ENCODE measurements around the gene SGTA.

SGTA gene

DNA sequence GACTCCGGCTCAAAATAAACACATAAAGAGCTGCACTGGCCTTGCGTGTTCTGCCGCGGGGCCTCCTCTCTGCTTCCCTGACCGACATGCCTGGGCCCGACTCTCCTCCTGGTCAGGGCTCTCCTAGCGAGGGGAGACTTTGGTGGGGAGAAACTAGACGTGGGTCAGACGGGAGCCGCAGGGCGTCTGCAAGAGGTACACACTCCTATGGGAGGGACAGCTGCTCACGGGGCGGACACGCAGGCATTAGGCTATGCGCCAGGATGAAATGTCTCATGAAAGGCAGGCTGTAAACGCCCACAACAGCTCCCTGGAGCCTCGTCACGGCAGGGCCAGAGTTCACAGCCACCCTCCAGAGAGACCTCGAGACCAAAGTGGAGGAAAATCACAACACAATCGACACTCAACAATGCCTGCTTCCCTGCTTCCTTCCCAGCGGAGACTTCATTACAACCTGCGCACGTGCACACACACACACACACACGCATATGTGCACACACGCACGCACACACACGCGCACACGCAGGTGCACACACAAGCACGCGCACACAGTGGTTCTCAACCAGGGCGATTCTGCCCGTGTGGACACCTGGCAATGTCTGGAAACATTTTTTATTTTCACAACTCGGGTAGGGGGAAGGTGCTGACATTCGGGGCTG, 49.0 kb downstream of the SGTA start:
- Histone ChIP-seq H3K36me3 (ENCODE audit: insufficient read depth, low read length) (peaks cover 18% of the 10 kb centered on the region), H3K4me3 (ENCODE audit: low read depth in 1 of 2, low read length in 2 of 2) (no peak overlapping the region), H3K9ac (ENCODE audit: low read length) (no peak overlapping the region), H3K4me1 (ENCODE audit: insufficient read depth, low read length) (peaks cover 7% of the 10 kb centered on the region), H3K9me3 (ENCODE audit: low read length) (no peaks in the 10 kb centered on the region), H3K27me3 (ENCODE audit: control insufficient read depth in 1 of 2, insufficient read depth in 2 of 2, low read length in 2 of 2) (no peaks in the 10 kb centered on the region), H3K27ac (ENCODE audit: low read depth, low read length) (no peak overlapping the region)

DNA sequence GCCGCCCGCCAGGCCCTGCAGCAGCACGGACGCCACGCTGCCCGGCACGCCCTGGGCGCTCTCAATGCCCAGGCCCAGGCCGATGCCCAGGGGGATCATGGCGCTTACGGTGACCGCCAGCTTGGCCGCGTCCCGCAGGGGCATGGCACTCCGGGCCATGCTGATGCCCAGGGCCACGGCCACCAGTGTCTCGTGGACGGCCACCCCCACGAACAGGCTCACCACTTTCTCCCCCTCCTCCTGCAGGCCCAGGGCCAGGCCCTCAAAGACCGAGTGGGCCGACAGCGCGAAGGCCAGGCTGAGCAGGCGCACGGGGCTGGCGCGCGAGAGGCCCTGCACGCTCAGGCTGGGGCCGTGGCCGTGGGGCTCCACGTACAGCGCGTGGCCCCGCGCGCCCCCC, 50.2 kb downstream of the SGTA start:
- peaks cover 0 to 4% of the 10 kb centered on the region in 2 donors for H3K27me3 ChIP-seq (ENCODE audit: control insufficient read depth in 1 of 2, insufficient read depth in 2 of 2, low read length in 2 of 2)
- peaks cover 18% of the 10 kb centered on the region for H3K36me3 ChIP-seq (ENCODE audit: insufficient read depth, low read length)
- H3K27ac ChIP-seq (ENCODE audit: low read depth, low read length), result no peak overlapping the region
- no peak overlapping the region for H3K9ac ChIP-seq (ENCODE audit: low read length)
- no peaks in the 10 kb centered on the region for H3K4me1 ChIP-seq (ENCODE audit: insufficient read depth, low read length)
- no peak overlapping the region for H3K4me3 ChIP-seq (ENCODE audit: low read depth in 1 of 2, low read length in 2 of 2)
- H3K9me3 ChIP-seq (ENCODE audit: low read length), result no peaks in the 10 kb centered on the region

DNA sequence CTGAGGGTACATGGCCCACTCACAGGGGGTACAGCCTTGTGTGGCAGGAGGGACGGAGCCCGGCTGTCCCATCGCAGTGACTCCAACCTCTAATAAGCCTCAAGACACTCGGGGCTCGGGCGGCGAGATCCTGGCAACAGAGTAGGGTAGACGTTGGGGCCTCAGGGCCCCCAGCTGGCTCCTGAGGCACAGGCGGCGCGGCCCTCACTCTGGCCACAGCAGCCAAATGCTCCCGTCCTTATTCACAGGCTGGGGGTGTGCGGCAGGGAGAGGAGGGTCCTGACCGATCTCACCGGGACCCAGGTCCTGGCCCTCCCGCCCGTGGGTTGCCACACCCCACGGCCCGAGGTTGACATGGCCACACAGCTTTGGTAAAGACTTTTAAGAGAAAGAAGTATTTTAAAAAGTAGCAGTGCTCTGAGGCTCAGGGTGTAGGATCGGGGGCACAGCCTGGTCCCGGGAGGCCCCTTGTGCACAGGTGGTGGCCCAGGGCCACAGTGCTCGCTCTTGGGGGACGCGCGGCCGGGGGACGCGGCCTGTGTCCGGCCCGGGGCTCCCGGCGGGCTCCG, 50.8 kb downstream of the SGTA start:
- Histone ChIP-seq H3K27ac (ENCODE audit: low read depth, low read length) (no peak overlapping the region), H3K9ac (ENCODE audit: low read length) (no peak overlapping the region), H3K27me3 (ENCODE audit: control insufficient read depth in 1 of 2, insufficient read depth in 2 of 2, low read length in 2 of 2) (peaks cover 0 to 10% of the 10 kb centered on the region in 2 donors), H3K9me3 (ENCODE audit: low read length) (no peaks in the 10 kb centered on the region), H3K4me3 (ENCODE audit: low read depth in 1 of 2, low read length in 2 of 2) (no peak overlapping the region), H3K36me3 (ENCODE audit: insufficient read depth, low read length) (peaks cover 18% of the 10 kb centered on the region), H3K4me1 (ENCODE audit: insufficient read depth, low read length) (no peaks in the 10 kb centered on the region)

DNA sequence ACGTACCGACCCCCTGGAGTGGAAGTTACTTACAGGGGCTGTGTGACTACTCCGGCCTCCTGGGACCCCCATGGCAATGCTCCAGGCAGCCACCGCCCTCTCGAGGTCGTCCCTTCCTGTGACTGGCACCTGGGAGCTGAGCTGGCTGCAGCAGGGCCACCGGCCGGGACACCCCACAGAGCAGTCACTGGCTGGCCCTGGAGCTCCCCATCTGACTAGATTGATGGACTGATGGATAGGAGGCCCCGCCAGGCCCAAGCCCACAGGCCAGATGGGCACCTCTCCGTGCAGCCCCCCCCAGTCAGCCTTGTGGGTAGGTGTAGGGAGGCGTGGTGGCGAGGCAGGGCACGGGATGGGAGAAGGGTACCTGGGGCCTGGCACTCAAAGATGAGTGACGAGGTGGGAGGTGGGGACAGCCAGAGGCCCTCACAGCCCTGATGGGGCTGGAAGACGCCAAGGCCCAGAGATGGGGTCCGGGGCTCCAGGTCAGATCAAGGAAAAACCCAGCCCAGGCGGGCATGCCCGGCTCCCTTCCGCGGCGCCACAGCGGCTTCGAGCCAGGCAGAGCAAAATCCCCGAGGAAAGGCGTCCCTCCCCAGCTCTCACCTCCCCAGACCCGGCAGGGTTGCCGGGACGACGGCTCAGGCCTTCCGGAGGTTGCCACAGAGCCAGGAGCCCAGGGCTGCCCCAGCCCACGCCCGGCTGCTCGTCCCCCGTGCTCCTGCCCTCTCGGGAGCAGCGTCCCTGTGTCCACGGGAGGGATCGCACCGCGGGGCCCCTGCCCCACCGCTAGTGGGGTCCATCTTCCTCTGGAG, 51.7 kb downstream of the SGTA start:
- Histone ChIP-seq H3K9me3 (ENCODE audit: low read length) (no peaks in the 10 kb centered on the region), H3K27me3 (ENCODE audit: control insufficient read depth in 1 of 2, insufficient read depth in 2 of 2, low read length in 2 of 2) (peaks cover 0 to 19% of the 10 kb centered on the region in 2 donors), H3K36me3 (ENCODE audit: insufficient read depth, low read length) (peaks cover 12% of the 10 kb centered on the region), H3K4me1 (ENCODE audit: insufficient read depth, low read length) (no peaks in the 10 kb centered on the region), H3K4me3 (ENCODE audit: low read depth in 1 of 2, low read length in 2 of 2) (no peak overlapping the region), H3K27ac (ENCODE audit: low read depth, low read length) (no peak overlapping the region), H3K9ac (ENCODE audit: low read length) (no peak overlapping the region)

DNA sequence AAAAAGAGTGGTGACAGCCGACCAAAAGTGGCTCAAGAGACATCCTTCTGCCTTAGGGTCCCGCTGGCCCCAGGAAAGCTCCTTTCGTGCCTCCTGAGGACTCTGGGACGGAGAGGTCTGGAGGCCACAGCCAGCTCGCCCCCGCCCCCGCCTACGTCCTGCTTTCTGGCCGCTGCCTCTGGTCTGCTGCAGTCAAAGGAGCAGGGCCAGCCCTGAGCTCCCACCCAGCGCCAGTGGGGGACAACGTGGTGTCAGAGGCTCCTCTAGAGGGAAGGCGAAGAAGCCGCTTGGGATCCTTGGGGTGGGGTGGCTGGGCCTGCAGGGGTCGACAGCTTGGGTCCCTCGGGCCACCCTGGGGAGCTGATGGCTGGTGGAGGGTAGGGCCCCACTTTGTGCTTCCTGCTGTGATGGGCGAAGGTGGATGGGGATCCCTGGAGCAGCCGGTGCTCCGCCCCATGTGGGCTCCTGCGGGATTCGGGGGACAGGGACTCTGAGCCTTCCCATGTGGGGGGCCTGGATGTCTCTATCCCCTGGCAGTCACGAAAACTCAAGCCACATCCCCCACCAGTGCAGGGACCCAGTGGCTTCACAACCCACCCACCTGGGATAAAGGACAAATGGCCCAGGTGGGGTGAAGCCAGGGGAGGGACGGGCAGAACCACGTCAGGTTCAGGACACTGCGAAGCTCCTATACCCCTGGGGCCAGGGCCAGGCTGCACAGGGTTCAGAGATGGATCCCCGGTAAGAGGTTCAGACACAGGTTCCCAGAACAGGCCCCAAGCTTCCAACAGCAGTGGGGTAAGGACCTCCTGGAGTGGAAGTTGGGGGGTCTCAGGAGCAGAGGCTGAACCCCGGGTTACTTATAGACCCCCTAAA, 52.9 kb downstream of the SGTA start:
- Histone ChIP-seq H3K4me1 (ENCODE audit: insufficient read depth, low read length) (no peaks in the 10 kb centered on the region), H3K27me3 (ENCODE audit: control insufficient read depth in 1 of 2, insufficient read depth in 2 of 2, low read length in 2 of 2) (peaks cover 0 to 28% of the 10 kb centered on the region in 2 donors), H3K9me3 (ENCODE audit: low read length) (no peaks in the 10 kb centered on the region), H3K4me3 (ENCODE audit: low read depth in 1 of 2, low read length in 2 of 2) (no peak overlapping the region), H3K27ac (ENCODE audit: low read depth, low read length) (no peak overlapping the region), H3K9ac (ENCODE audit: low read length) (no peak overlapping the region), H3K36me3 (ENCODE audit: insufficient read depth, low read length) (no peaks in the 10 kb centered on the region)

DNA sequence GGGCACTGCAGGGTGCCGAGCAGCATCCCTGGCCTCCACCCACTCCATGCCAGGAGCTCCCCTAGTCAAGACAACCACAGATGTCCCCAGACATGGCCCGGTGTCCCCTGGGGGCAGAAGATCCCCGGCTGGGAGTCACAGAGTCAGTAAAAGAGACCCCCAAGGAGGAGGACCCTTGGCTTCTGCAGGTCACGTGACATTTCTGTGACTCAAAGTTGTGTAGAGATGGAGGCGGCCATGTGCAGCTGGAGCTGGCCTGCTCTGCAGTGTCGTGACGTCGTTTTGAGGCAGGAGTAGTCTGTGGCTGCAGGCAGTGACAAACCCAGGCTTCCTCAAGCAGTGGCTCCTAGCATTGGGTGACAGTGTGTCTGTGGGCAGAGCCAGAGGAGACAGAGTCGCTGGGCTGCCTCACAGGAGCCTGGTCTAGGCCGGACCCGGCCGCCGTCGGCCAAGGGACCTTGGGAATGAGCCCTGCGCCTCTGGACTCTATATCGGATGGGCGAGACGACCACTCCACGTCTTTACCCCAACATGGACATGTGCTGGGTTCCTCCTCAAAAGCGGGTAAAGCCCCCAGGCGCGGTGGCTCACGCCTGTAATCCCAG, 54.2 kb downstream of the SGTA start:
- no peak overlapping the region for H3K4me3 ChIP-seq (ENCODE audit: low read depth in 1 of 2, low read length in 2 of 2)
- no peak overlapping the region for H3K27ac ChIP-seq (ENCODE audit: low read depth, low read length)
- no peaks in the 10 kb centered on the region for H3K9me3 ChIP-seq (ENCODE audit: low read length)
- no peak overlapping the region for H3K9ac ChIP-seq (ENCODE audit: low read length)
- no peaks in the 10 kb centered on the region for H3K36me3 ChIP-seq (ENCODE audit: insufficient read depth, low read length)
- H3K4me1 ChIP-seq (ENCODE audit: insufficient read depth, low read length), result no peaks in the 10 kb centered on the region
- H3K27me3 ChIP-seq (ENCODE audit: control insufficient read depth in 1 of 2, insufficient read depth in 2 of 2, low read length in 2 of 2), result peaks cover 0 to 28% of the 10 kb centered on the region in 2 donors

DNA sequence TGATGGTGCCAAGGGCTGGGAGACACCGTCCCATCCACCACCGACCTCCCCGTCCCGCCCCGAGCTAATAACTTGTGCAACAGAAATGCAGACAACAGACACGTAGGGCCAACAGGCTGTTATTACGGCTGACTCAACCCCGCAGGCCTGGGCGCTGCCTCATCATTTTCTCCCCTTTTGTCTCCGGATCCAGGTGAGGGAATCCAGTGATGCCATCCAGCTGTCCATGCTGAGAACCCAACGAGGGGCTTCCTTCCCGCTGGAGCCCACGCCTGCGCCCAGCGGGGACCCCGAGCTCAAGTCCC, 55.5 kb downstream of the SGTA start:
- Histone ChIP-seq H3K27ac (ENCODE audit: low read depth, low read length) (no peak overlapping the region), H3K9ac (ENCODE audit: low read length) (no peak overlapping the region), H3K27me3 (ENCODE audit: control insufficient read depth in 1 of 2, insufficient read depth in 2 of 2, low read length in 2 of 2) (peaks cover 0 to 28% of the 10 kb centered on the region in 2 donors), H3K9me3 (ENCODE audit: low read length) (no peaks in the 10 kb centered on the region), H3K36me3 (ENCODE audit: insufficient read depth, low read length) (no peaks in the 10 kb centered on the region), H3K4me3 (ENCODE audit: low read depth in 1 of 2, low read length in 2 of 2) (no peak overlapping the region), H3K4me1 (ENCODE audit: insufficient read depth, low read length) (peaks cover 10% of the 10 kb centered on the region)

DNA sequence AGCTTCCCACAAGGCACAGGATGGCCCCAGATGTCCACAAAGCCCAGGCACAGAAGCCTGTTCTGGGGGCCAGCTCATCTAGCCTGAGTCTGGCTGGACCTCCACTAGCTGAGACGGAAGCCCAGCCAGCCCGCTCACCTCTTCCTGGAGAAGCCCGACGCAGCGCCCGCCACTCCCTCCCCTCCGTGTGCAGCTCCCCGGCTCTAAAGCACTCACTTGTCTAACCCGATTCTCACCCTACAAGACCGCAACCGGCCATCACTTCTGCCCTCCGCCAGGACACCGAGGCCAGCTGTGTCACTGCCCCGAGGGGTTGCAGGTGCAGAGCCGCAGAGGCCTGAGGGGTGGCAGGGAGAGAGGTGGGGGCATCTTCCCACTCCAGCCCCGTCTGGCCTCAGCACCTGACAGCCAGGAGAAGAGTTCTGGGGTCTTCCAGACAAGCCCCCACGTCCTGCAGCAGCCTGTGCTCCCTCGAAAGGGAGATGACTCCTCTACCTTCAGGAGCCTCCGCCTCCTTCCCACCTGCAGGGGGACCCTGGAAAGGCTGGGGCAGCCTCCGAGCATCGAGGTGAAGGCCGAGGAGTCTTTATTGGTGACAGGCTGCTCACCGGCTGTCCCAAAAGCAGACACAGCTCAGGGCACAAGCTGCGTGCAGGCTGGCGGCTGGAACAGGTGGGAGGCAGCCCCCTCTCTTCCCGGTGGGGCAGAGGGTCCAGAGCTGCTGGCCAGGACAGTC, 56.0 kb downstream of the SGTA start:
- H3K27me3 ChIP-seq (ENCODE audit: control insufficient read depth in 1 of 2, insufficient read depth in 2 of 2, low read length in 2 of 2), result peaks cover 1 to 31% of the 10 kb centered on the region in 2 donors

DNA sequence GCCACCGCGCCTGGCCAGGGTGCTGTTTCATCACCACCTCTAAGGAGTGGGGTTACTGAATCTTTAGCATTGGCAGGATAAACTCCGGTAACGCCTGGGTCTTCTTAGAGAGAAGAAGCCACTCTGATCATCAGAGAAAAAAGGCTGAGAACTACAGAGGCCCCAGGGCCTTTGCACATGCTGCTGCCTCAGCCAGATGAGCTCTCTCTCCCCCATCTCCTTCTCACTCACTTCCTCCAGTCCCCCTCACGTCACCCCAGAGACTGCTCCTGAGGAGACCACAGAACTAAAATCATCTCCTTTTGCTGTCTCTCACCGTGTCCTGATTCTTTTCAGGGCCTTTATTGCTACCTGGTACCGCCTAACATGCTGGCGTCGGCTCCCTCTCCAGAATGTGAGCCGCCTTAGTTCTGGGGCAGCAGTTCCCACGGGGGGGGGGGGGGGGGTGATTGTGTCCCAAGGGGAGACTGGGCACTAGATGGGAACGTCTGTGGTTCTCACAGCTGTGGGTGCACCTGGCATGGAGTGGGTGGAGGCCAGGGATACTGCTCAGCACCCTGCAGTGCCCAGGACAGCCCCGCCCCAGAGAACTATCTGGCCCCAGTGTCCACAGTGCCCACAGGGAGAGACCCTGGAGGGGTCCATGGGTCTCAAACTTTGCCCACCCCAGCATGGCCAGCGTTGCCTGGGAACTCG, 56.8 kb downstream of the SGTA start:
- Histone ChIP-seq H3K27me3 (ENCODE audit: control insufficient read depth in 1 of 2, insufficient read depth in 2 of 2, low read length in 2 of 2) (peaks cover 7 to 38% of the 10 kb centered on the region in 2 donors), H3K9me3 (ENCODE audit: low read length) (no peaks in the 10 kb centered on the region), H3K4me1 (ENCODE audit: insufficient read depth, low read length) (peaks cover 14% of the 10 kb centered on the region), H3K4me3 (ENCODE audit: low read depth in 1 of 2, low read length in 2 of 2) (no peak overlapping the region), H3K27ac (ENCODE audit: low read depth, low read length) (no peak overlapping the region), H3K36me3 (ENCODE audit: insufficient read depth, low read length) (no peaks in the 10 kb centered on the region), H3K9ac (ENCODE audit: low read length) (no peak overlapping the region)

More for the DNA sequence above, 56.0 kb downstream of the SGTA start:
- Histone ChIP-seq H3K4me3 (ENCODE audit: low read depth in 1 of 2, low read length in 2 of 2) (no peak overlapping the region), H3K36me3 (ENCODE audit: insufficient read depth, low read length) (no peaks in the 10 kb centered on the region), H3K9me3 (ENCODE audit: low read length) (no peaks in the 10 kb centered on the region), H3K27ac (ENCODE audit: low read depth, low read length) (no peak overlapping the region), H3K9ac (ENCODE audit: low read length) (no peak overlapping the region), H3K4me1 (ENCODE audit: insufficient read depth, low read length) (peaks cover 14% of the 10 kb centered on the region)

DNA sequence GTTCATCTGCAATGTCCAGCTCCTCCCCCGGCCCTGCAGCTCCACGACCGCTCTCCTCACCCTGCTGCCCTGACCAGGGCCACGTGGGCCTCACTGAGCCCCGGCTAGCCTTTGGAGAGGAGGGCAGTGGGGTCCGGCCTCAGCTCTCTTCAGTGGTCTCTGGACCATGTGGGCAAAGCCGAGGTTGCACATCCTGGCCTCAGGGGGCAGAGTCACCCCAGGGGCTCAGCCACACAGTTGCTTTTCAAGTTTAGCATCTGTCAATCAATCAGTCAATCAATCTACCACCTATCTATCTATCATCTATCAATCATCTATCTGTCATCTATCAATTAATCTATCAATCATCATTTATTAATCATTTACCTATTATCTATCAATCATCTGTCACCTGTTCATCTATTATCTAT, 58.9 kb downstream of the SGTA start:
- Histone ChIP-seq H3K9me3 (ENCODE audit: low read length) (no peaks in the 10 kb centered on the region), H3K9ac (ENCODE audit: low read length) (no peak overlapping the region), H3K27me3 (ENCODE audit: control insufficient read depth in 1 of 2, insufficient read depth in 2 of 2, low read length in 2 of 2) (peaks cover 16 to 52% of the 10 kb centered on the region in 2 donors), H3K36me3 (ENCODE audit: insufficient read depth, low read length) (no peaks in the 10 kb centered on the region), H3K4me1 (ENCODE audit: insufficient read depth, low read length) (peaks cover 14% of the 10 kb centered on the region), H3K4me3 (ENCODE audit: low read depth in 1 of 2, low read length in 2 of 2) (no peak overlapping the region), H3K27ac (ENCODE audit: low read depth, low read length) (no peak overlapping the region)

Data from muscle layer of colon (tissue), 2 donors.